ENCODE measurements around the gene ALAS1.

The ALAS1 gene

GRCh38 chr3:52200981-52201679, 3.2 kb downstream of the ALAS1 start:
- POLR2A ChIA-PET = no interaction called here
- no peak for DNase-seq (ENCODE audit: extremely low spot score)
- TF ChIP-seq ARNT (IDR thresholded peaks at IDR 0.05) = no peak
- TF ChIP-seq FOXA1 (IDR thresholded peaks at IDR 0.05) = no peak
- no peak for TF ChIP-seq FOXK2 (IDR thresholded peaks at IDR 0.05)
- no peak for TF ChIP-seq ZNF384 (IDR thresholded peaks at IDR 0.05)
- no peak for TF ChIP-seq FOXM1 (IDR thresholded peaks at IDR 0.05; ENCODE audit: borderline replicate concordance)
- TF ChIP-seq ELF4 (IDR thresholded peaks at IDR 0.05) = no peak
- no peak for TF ChIP-seq BHLHE40 (IDR thresholded peaks at IDR 0.05; ENCODE audit: borderline replicate concordance)
- no peak for TF ChIP-seq L3MBTL2 (conservative IDR thresholded peaks at IDR 0.05)
- no peak for TF ChIP-seq LEF1 (IDR thresholded peaks at IDR 0.05; ENCODE audit: borderline replicate concordance)
- TF ChIP-seq PKNOX1 (IDR thresholded peaks at IDR 0.05) = no peak
- TF ChIP-seq NFRKB (IDR thresholded peaks at IDR 0.05) = no peak
- CTCF ChIA-PET = interaction anchor here (1.0 to 1.9 kb wide), 2 partner anchors 19 to 30 kb away, joined by 3 to 12 read pairs; no protein-coding TSS in a partner anchor

GRCh38 chr3:52202384-52203077, 4.6 kb downstream of the ALAS1 start:
- POLR2A ChIA-PET = interaction anchor here (0.9 kb wide), 1 partner anchor 35 kb away, joined by 3 read pairs; no protein-coding TSS in a partner anchor
- TF ChIP-seq SUZ12 (IDR thresholded peaks at IDR 0.05) = no peak
- no peak for TF ChIP-seq FOXA1 (IDR thresholded peaks at IDR 0.05)
- no peak for TF ChIP-seq FOXM1 (IDR thresholded peaks at IDR 0.05; ENCODE audit: borderline replicate concordance)
- TF ChIP-seq FOXK2 (IDR thresholded peaks at IDR 0.05) = no peak
- CTCF ChIA-PET = interaction anchor here (1.4 kb wide), 1 partner anchor 18 kb away, joined by 6 read pairs; no protein-coding TSS in a partner anchor
- no peak for DNase-seq (ENCODE audit: extremely low spot score)

GRCh38 chr3:52203701-52204100, 5.7 kb downstream of the ALAS1 start:
- ChIA-PET CTCF (interaction anchor here (1.0 to 1.4 kb wide), 2 partner anchors 16 to 136 kb away, joined by 5 to 6 read pairs; no protein-coding TSS in a partner anchor), POLR2A (no interaction called here)
- DNase-seq (ENCODE audit: extremely low spot score) = no peak
- TF ChIP-seq ELF4 (IDR thresholded peaks at IDR 0.05) (no peak), PKNOX1 (IDR thresholded peaks at IDR 0.05) (no peak), TARDBP (IDR thresholded peaks at IDR 0.05) (no peak), FOXM1 (IDR thresholded peaks at IDR 0.05; ENCODE audit: borderline replicate concordance) (no peak), L3MBTL2 (conservative IDR thresholded peaks at IDR 0.05) (no peak), NFRKB (IDR thresholded peaks at IDR 0.05) (no peak), FOXA1 (IDR thresholded peaks at IDR 0.05) (no peak), BHLHE40 (IDR thresholded peaks at IDR 0.05; ENCODE audit: borderline replicate concordance) (no peak)

- no peak for TF ChIP-seq NFRKB (IDR thresholded peaks at IDR 0.05)
- no peak for TF ChIP-seq SUZ12 (IDR thresholded peaks at IDR 0.05)
- TF ChIP-seq TARDBP (IDR thresholded peaks at IDR 0.05) = no peak
- no peak for TF ChIP-seq PKNOX1 (IDR thresholded peaks at IDR 0.05)
- TF ChIP-seq BHLHE40 (IDR thresholded peaks at IDR 0.05; ENCODE audit: borderline replicate concordance) = no peak
- TF ChIP-seq HDGF (IDR thresholded peaks at IDR 0.05; ENCODE audit: borderline replicate concordance) = no peak
- TF ChIP-seq ZNF384 (IDR thresholded peaks at IDR 0.05) = no peak
- no peak for TF ChIP-seq ARNT (IDR thresholded peaks at IDR 0.05)
- ChIA-PET CTCF (interaction anchor here (0.9 to 1.0 kb wide), 2 partner anchors 16 to 28 kb away, joined by 4 to 5 read pairs; no protein-coding TSS in a partner anchor), POLR2A (no interaction called here)
- no peak for DNase-seq (ENCODE audit: extremely low spot score)
Measured at GRCh38 chr3:52204337-52205073, 6.5 kb downstream of the ALAS1 start.

GRCh38 chr3:52205727-52206372, 7.9 kb downstream of the ALAS1 start:
- POLR2A ChIA-PET = interaction anchor here (1.6 kb wide), 1 partner anchor 34 kb away, joined by 4 read pairs; no protein-coding TSS in a partner anchor
- TF ChIP-seq FOXK2 (IDR thresholded peaks at IDR 0.05) (no peak), PKNOX1 (IDR thresholded peaks at IDR 0.05) (no peak), ARNT (IDR thresholded peaks at IDR 0.05) (no peak), HDGF (IDR thresholded peaks at IDR 0.05; ENCODE audit: borderline replicate concordance) (no peak), TARDBP (IDR thresholded peaks at IDR 0.05) (no peak), SP1 (IDR thresholded peaks at IDR 0.05) (no peak)
- no peak for DNase-seq (ENCODE audit: extremely low spot score)
- CTCF ChIA-PET = interaction anchor here (0.6 to 1.0 kb wide), 2 partner anchors 14 to 15 kb away, joined by 3 to 4 read pairs; no protein-coding TSS in a partner anchor
